HG03045 (cell line): ENCODE results near the gene LGALS12.
"Not testable (repeated sequence)": the region's sequence is repeated elsewhere in the genome, so short reads cannot be mapped to it uniquely, and the experiment has no call there.

Source experiments
- ATAC-seq: cut with Tn5 transposase; IDR thresholded peaks from one replicate; pipeline ENCODE4 v1.9.1; 2021; ENCODE audit warnings: mild to moderate bottlenecking, moderate library complexity; ENCODE audit not compliant: unreplicated experiment

The LGALS12 gene

GRCh38 chr11:63504933-63505586 lies 824 bp upstream of the LGALS12 start:
- ATAC-seq, result no peak

- no peak for ATAC-seq
Observed at GRCh38 chr11:63506876-63507275, 992 bp downstream of the LGALS12 start.

- no peak for ATAC-seq
Observed at GRCh38 chr11:63507511-63507910, 1.6 kb downstream of the LGALS12 start.

DNA sequence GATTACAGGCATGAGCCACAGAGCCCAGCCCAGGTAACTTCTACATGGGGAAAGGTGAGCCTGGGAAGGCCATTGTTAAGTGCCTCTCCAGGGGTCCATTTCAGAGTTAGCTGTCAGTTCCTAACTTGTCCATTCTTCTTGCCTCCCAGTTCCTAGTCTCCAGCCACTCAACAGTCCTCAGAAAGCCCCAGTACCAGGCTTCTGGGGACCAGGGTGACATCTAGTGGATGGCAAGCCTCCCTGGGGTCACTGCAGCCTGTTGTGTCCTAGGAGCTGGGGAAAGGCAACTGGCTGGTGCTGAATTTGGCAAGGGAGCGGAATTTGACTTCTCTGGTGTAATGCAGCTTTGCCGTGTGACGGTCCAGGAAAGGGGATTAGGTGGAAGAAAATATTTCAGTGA lies 2.1 kb downstream of the LGALS12 start:
- ATAC-seq, result no peak

- no peak for ATAC-seq
Observed at GRCh38 chr11:63508745-63509144, 2.9 kb downstream of the LGALS12 start.

GRCh38 chr11:63510360-63511047 lies 4.6 kb downstream of the LGALS12 start:
- no peak for ATAC-seq

GRCh38 chr11:63511048-63511748 lies 5.3 kb downstream of the LGALS12 start:
- ATAC-seq, result no peak

- ATAC-seq, result no peak
Observed at GRCh38 chr11:63512816-63513215, 6.9 kb downstream of the LGALS12 start.

- ATAC-seq, result no peak
Observed at GRCh38 chr11:63516109-63516508, 10.2 kb downstream of the LGALS12 start.

DNA sequence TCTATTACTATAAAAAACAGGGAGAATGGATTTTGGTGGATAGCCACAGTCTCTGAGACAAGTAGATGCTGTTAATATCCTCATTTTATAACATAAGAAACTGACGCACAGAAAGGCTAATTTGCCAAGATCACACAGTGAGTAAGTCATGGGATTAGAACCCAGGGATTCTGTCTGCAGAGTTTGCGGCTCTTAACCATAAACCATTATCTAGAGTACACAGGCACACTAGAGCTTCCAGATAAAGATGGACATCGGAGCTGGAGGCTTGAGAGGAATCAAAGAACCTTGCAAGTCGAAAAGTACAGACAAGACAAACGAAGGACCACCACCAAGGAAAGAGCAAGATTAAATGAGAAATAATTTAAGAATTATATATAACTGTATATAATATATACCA lies 11.3 kb downstream of the LGALS12 start:
- no peak for ATAC-seq

GRCh38 chr11:63518548-63518947 lies 12.7 kb downstream of the LGALS12 start:
- ATAC-seq, result no peak

GRCh38 chr11:63520606-63521170 lies 14.8 kb downstream of the LGALS12 start:
- ATAC-seq, result no peak

DNA sequence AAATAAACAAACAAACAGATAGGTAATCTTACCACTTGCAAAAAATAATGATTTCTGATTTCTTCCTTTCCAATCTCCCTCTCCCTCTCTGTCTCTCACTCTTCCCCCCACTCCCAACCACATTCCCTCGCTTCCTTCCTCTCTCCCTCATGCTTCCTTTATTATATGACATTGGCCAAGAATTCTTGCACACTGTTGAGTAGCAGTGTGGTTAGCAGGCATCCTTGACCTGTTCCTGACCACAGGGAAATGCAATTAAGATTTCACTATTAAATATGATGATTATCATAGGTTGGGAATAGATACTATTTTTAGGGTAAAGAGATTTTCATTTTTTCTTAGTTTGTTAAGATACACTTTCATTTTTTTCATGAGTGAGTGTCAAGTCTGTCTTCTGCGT lies 16.0 kb downstream of the LGALS12 start:
- no peak for ATAC-seq

DNA sequence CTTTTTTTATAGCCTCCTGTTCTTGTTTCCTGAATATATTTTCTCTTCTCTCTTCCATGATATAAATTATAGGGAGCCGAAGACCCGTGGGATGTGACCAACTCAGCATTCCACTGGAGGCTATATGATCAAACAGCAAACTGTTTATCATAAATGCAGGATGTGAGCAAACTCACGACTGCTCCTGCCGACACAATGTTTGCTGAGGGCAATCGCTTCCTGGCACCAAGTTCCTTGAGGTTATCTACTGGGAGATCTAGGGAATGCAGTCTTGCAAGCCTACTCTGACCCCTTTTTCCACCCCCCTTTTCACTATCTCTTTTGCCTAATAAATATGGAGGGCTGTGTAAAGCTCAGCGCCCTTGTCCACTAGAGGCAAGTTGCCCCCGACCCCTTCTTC lies 17.3 kb downstream of the LGALS12 start:
- no peak for ATAC-seq

DNA sequence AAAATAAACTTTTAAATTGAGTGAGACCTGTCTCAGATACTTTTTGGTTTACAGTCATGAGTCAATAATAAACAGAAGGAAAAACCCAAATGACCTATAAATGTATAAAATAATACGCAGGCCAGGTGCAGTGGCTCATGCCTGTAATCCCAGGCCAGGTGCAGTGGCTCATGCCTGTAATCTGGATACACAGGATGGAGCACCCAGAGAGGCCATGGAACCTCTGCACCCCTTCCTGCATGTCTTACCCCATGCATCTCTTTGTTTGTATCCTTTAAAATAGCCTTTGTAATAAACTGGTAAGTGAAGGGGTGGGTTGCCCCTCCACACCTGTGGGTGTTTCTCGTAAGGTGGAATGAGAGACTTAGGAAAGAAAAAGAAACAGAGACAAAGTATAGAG lies 21.8 kb downstream of the LGALS12 start:
- ATAC-seq, result no peak

DNA sequence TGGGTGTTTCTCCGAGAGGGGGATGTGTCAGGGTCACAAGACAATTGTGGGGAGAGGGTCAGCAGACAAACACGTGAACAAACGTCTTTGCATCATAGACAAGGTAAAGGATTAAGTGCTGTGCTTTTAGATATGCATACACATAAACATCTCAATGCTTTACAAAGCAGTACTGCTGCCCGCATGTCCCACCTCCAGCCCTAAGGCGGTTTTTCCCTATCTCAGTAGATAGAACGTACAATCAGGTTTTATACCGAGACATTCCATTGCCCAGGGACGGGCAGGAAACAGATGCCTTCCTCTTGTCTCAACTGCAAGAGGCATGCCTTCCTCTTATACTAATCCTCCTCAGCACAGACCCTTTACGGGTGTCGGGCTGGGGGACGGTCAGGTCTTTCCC lies 22.3 kb downstream of the LGALS12 start:
- not testable (repeated sequence) for ATAC-seq

DNA sequence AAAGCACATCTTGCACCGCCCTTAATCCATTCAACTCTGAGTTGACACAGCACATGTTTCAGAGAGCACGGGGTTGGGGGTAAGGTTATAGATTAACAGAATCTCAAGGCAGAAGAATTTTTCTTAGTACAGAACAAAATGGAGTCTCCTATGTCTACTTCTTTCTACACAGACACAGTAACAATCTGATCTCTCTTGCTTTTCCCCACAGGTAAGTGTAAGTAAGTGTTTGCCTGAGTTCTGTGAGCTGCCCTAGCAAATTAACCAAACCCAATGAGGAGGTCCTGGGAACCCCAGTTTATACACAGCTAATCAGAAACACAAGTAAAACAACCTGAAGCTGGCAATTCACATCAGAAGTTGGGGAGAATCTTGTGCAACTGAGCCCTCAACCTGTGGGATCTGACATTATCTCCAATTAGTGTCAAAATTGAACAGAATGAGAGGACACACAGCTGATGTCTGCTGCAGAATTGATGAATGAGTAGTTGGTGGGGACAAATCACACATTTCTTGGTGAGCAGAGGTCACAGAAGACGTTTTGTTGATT lies 22.9 kb downstream of the LGALS12 start:
- ATAC-seq, result not testable (repeated sequence)

DNA sequence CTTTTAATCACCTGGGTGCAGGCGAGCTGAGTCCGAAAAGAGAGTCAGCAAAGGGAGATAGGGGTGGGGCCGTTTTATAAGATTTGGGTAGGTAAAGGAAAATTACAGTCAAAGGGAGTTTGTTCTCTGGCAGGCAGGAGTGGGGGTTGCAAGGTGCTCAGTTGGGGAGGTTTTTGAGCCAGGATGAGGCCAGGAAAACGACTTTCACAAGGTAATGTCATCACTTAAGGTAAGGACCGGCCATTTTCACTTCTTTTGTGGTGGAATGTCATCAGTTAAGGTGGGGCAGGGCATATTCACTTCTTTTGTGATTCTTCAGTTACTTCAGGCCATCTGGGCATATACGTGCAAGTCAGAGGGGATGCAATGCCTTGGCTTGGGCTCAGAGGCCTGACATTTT lies 23.5 kb downstream of the LGALS12 start:
- ATAC-seq, result not testable (repeated sequence)

GRCh38 chr11:63530021-63530420 lies 24.1 kb downstream of the LGALS12 start:
- ATAC-seq, result no peak

DNA sequence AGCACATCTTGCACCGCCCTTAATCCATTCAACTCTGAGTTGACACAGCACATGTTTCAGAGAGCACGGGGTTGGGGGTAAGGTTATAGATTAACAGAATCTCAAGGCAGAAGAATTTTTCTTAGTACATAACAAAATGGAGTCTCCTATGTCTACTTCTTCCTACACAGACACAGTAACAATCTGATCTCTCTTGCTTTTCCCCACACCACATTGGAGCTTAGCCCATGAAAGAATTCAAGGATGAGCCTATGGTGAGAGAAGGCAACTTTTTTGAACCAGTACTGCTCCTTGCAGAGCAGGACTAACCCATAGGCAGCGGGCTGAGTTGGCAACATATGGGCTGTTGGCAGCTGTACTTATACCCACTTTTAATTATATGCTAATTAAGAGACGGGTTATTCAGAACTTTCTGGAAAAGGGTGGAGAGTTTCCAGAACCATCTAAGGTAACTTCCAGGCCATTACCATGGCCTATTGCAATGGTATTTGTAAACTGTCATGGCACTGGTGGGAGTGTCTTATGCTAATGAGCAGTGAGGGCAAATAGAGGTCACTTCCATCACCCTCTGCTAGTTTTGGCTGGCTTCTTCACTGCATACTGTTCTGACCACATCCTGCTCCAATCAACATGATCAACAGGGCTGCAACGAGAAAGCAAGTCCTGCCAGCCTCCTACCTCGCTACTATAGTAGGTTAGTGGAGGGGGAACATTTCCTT lies 25.3 kb downstream of the LGALS12 start:
- ATAC-seq, result not testable (repeated sequence)

DNA sequence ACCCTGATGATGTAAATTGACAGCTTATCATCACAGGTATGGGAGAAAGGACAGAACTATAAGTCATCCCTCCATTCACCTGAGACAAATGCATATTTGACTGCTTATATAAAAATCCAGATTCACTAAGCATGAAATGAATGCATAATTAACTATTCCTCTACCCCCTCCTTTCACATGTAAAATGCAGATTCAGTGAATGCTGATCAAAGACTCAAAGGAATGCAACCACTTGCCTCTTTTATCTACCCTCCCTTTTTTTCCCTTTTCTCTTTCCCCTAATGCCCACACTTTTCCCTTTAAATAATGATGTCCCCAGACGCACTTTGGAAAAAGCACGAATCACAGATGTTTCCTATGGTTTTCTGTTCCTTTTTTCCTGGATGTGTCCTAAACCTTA lies 26.2 kb downstream of the LGALS12 start:
- ATAC-seq, result no peak
